ENCODE data around the gene MYL6. TPM values are rescaled to one million over a fixed set of nuclear protein-coding genes. Genes with fewer than 3 reads are reported as not detected.

MYL6 gene
- polyA plus RNA-seq, 1 of the 3 experiments (the other 2 are of a cell fraction): 4,697 TPM

GRCh38 chr12:56127888-56128669, 30.1 kb upstream of the MYL6 start, which contains the start of gene ESYT1 (continued):
- TF ChIP-seq ZBTB33 (IDR thresholded peaks at IDR 0.05; ENCODE audit: borderline replicate concordance, low read depth): no peak
- TF ChIP-seq, protein P1, sequence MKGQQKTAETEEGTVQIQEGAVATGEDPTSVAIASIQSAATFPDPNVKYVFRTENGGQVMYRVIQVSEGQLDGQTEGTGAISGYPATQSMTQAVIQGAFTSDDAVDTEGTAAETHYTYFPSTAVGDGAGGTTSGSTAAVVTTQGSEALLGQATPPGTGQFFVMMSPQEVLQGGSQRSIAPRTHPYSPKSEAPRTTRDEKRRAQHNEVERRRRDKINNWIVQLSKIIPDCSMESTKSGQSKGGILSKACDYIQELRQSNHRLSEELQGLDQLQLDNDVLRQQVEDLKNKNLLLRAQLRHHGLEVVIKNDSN (IDR thresholded peaks at IDR 0.05; ENCODE audit: borderline replicate concordance, low read depth): no peak; the same call in 1 of the 2 replicates
- peak; percentile 86 for TF ChIP-seq TAF1 (IDR thresholded peaks at IDR 0.05; ENCODE audit: borderline replicate concordance, low read depth, low read length)
- no peak for TF ChIP-seq EP300 (IDR thresholded peaks at IDR 0.05; ENCODE audit: borderline replicate concordance in 1 of 2, low read depth in 1 of 2, low read length in 1 of 2)
- TF ChIP-seq MXI1 (IDR thresholded peaks at IDR 0.05; ENCODE audit: low read depth, low read length): peak; percentile 85
- TF ChIP-seq PBX3 (IDR thresholded peaks at IDR 0.05): peak; percentile 1; the same call in 1 of the 2 replicates
- TF ChIP-seq CHD2 (IDR thresholded peaks at IDR 0.05; ENCODE audit: low read length, partially characterized antibody): no peak
- TF ChIP-seq SIN3A (IDR thresholded peaks at IDR 0.05; ENCODE audit: borderline replicate concordance, low read depth, low read length): peak; percentile 70; the same call in 1 of the 2 replicates
- TF ChIP-seq, protein P2, sequence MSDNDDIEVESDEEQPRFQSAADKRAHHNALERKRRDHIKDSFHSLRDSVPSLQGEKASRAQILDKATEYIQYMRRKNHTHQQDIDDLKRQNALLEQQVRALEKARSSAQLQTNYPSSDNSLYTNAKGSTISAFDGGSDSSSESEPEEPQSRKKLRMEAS (IDR thresholded peaks at IDR 0.05; ENCODE audit: low read depth): peak; percentile 74; the same call in 1 of the 2 replicates
- no peak for TF ChIP-seq EZH2phosphoT487 (IDR thresholded peaks at IDR 0.05; ENCODE audit: borderline replicate concordance, low read depth)
- TF ChIP-seq, protein P3, sequence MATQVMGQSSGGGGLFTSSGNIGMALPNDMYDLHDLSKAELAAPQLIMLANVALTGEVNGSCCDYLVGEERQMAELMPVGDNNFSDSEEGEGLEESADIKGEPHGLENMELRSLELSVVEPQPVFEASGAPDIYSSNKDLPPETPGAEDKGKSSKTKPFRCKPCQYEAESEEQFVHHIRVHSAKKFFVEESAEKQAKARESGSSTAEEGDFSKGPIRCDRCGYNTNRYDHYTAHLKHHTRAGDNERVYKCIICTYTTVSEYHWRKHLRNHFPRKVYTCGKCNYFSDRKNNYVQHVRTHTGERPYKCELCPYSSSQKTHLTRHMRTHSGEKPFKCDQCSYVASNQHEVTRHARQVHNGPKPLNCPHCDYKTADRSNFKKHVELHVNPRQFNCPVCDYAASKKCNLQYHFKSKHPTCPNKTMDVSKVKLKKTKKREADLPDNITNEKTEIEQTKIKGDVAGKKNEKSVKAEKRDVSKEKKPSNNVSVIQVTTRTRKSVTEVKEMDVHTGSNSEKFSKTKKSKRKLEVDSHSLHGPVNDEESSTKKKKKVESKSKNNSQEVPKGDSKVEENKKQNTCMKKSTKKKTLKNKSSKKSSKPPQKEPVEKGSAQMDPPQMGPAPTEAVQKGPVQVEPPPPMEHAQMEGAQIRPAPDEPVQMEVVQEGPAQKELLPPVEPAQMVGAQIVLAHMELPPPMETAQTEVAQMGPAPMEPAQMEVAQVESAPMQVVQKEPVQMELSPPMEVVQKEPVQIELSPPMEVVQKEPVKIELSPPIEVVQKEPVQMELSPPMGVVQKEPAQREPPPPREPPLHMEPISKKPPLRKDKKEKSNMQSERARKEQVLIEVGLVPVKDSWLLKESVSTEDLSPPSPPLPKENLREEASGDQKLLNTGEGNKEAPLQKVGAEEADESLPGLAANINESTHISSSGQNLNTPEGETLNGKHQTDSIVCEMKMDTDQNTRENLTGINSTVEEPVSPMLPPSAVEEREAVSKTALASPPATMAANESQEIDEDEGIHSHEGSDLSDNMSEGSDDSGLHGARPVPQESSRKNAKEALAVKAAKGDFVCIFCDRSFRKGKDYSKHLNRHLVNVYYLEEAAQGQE (IDR thresholded peaks at IDR 0.05; ENCODE audit: low read depth, low read length): peak; percentile 53; the same call in 1 of the 2 replicates
- no peak for TF ChIP-seq TCF12 (IDR thresholded peaks at IDR 0.05)

Measured in SK-N-SH (cell line).